ENCODE measurements around the gene EIF4G1.

DNA sequence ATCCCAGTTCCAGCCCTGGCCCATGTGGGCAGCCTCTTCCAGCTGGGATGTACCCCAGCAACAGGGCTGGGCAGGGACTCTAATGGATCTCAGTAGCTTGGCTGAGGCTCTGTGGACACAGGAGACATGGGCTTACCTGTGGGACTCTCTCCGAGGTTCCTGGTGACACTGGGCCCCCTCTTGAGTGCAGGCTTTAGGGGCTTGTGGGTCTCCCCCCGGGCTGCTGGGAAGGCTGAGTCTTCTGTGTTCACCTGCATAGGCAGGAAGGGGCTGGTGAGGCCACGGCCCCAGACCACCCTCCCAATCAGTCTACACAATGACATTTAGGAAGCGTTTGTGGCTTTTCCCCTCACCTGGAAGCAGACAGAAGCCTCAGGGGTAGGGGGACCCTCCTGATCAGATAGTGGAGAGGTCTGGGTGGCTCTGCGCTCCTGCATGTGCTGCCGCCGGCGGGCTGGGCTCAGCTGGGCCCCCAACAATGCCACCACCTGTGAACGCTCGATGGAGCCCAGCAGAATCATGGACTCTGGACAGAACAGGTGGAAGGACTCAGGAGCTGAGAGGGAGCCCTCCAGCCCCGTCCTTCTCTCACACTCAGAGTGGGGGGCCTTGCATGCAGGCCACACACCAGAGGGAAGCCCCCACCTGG lies 38.6 kb downstream of the EIF4G1 start:
- TF ChIP-seq TAF1 (IDR thresholded peaks at IDR 0.05; ENCODE audit: low read depth) = no peak
- no peak for TF ChIP-seq TEAD4 (IDR thresholded peaks at IDR 0.05)
- no peak for TF ChIP-seq NFIC (IDR thresholded peaks at IDR 0.05)
- TF ChIP-seq EP300 (IDR thresholded peaks at IDR 0.05; ENCODE audit: borderline replicate concordance) = no peak
